T-helper 17 cell (primary cell): ENCODE measurements around the gene ANK2. TPM values are rescaled to one million over a fixed set of nuclear protein-coding genes. Genes with fewer than 3 reads are reported as not detected.

Experiments
- ATAC-seq: fragments of 150-1000 bp; cut with Tn5 transposase; 2 replicates; pipeline ENCODE4 v1.10.0; 2021; ENCODE audit warnings: mild to moderate bottlenecking, moderate library complexity
- DNase-seq, 3 donors: peaks; one replicate each; pipeline versions ENCODE4 v3.0.0 to v3.0.0-alpha.2; 2020 to 2021
- H3K9me3 ChIP-seq: one replicate; pipeline ENCODE4 v1.7.0; 2013; ENCODE audit warnings: low read length, mild to moderate bottlenecking; ENCODE audit not compliant: control insufficient read depth, poor library complexity, severe bottlenecking
- H3K27ac Mint-ChIP-seq: one replicate; pipeline ENCODE4 v1.8.0; 2022; ENCODE audit warnings: mild to moderate bottlenecking, moderate library complexity, mixed read lengths
- H3K27me3 Mint-ChIP-seq: one replicate; pipeline ENCODE4 v1.8.0; 2022; ENCODE audit warnings: mixed read lengths
- H3K36me3 Mint-ChIP-seq: one replicate; pipeline ENCODE4 v1.8.0; 2022; ENCODE audit warnings: low read depth, mixed read lengths
- H3K4me1 Mint-ChIP-seq: one replicate; pipeline ENCODE4 v1.8.0; 2022; ENCODE audit warnings: mild to moderate bottlenecking, mixed read lengths
- H3K4me3 Mint-ChIP-seq: one replicate; pipeline ENCODE4 v1.8.0; 2022; ENCODE audit warnings: mild to moderate bottlenecking, moderate library complexity, mixed read lengths
- total RNA-seq, 4 donors: library from RNA in 2 of 4; stranded (reverse) in 2 of 4; gene quantifications; one replicate each; pipeline ENCODE4 v1.2.3 and lab custom pipeline; 2022 to 2026

Gene ANK2
- total RNA-seq (1 to 10 TPM in 1 of 2 donors, under 1 TPM in 1; 0.25 to 1.2 TPM), total RNA-seq (lab: John Stamatoyannopoulos, UW) (0.45 to 0.58 reads per million in 2 donors)

GRCh38 chr4:113049421-113050370 is at the start of gene ANK2:
TSS of gene ANK2 (plus strand) at chr4:113049653. CDS start at chr4:113049729, 76 bp downstream.
- peaks cover 17% of the 10 kb centered on the region for H3K27me3 Mint-ChIP-seq

DNA sequence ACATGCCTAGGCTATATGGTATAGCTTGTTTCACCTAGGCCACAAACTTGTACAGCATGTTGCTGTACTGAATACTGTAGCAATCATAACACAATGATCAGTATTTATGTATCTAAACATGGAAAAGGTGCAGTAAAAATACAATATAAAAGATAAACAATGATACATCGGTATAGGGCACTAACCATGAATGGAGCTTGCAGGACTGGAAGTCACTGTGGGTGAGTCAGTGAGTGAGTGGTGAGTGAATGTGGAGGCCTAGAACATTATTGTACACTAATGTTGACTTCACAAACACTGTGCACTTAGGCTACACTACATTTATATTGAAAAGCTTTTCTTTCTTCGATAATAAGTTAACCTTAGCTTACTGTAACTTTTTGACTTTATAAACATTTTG is 45.6 kb upstream of the ANK2 start:
- Mint-ChIP-seq H3K4me1 (no peaks in the 10 kb centered on the region), H3K27me3 (no peaks in the 10 kb centered on the region), H3K27ac (no peak overlapping the region), H3K36me3 (peaks cover 3% of the 10 kb centered on the region), H3K4me3 (no peak overlapping the region)
- no peak for DNase-seq
- no peaks in the 10 kb centered on the region for H3K9me3 ChIP-seq
- ATAC-seq, result no peak

More at GRCh38 chr4:113049421-113050370, at the start of gene ANK2:
- H3K4me3 Mint-ChIP-seq, result no peak within 1 kb of the TSS
- DNase-seq (no peak), ATAC-seq (no peak)
- H3K9me3 ChIP-seq, result no peaks in the 10 kb centered on the region
- no peaks in the 10 kb centered on the region for H3K4me1 Mint-ChIP-seq
- H3K27ac Mint-ChIP-seq, result no peak within 1 kb of the TSS
- peaks cover 2% of the 10 kb centered on the region for H3K36me3 Mint-ChIP-seq

GRCh38 chr4:113004655-113005054 is 44.8 kb upstream of the ANK2 start:
- peaks cover 3% of the 10 kb centered on the region for H3K36me3 Mint-ChIP-seq
- no peaks in the 10 kb centered on the region for H3K4me1 Mint-ChIP-seq
- no peaks in the 10 kb centered on the region for H3K9me3 ChIP-seq
- DNase-seq (no peak), ATAC-seq (no peak)
- H3K27ac Mint-ChIP-seq, result no peak overlapping the region
- H3K27me3 Mint-ChIP-seq, result no peaks in the 10 kb centered on the region
- H3K4me3 Mint-ChIP-seq, result no peak overlapping the region

- H3K27me3 Mint-ChIP-seq, result no peaks in the 10 kb centered on the region
These were observed 42.8 kb upstream of the ANK2 start for GRCh38 chr4:113006632-113007031.

DNA sequence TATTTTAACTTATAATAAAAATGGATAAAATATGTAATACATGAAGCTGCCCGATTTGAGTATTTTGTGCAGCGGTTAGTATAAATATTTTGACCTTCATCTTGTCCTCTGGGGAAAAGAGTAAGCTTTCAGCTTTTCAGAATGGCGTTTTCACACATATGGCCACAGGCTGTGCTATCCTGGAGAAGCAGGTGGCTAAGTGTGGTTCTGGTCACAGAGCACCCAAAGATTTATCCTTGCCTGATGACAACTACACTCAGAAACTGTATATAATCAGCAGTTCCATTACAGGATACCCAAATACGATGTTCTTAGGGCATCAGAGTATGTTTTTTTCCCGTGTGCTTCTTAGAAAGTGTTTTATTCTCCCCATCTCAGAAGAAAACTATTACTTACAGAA is 42.3 kb upstream of the ANK2 start:
- H3K9me3 ChIP-seq, result no peaks in the 10 kb centered on the region
- H3K4me3 Mint-ChIP-seq, result no peak overlapping the region
- H3K4me1 Mint-ChIP-seq, result no peaks in the 10 kb centered on the region
- peaks cover 3% of the 10 kb centered on the region for H3K36me3 Mint-ChIP-seq
- H3K27ac Mint-ChIP-seq, result no peak overlapping the region
- DNase-seq (no peak), ATAC-seq (no peak)
- no peaks in the 10 kb centered on the region for H3K27me3 Mint-ChIP-seq

More at GRCh38 chr4:113006632-113007031, 42.8 kb upstream of the ANK2 start:
- Mint-ChIP-seq H3K4me1 (no peaks in the 10 kb centered on the region), H3K4me3 (no peak overlapping the region), H3K27ac (no peak overlapping the region), H3K36me3 (peaks cover 3% of the 10 kb centered on the region)
- no peaks in the 10 kb centered on the region for H3K9me3 ChIP-seq
- no peak for ATAC-seq
- DNase-seq, result no peak

DNA sequence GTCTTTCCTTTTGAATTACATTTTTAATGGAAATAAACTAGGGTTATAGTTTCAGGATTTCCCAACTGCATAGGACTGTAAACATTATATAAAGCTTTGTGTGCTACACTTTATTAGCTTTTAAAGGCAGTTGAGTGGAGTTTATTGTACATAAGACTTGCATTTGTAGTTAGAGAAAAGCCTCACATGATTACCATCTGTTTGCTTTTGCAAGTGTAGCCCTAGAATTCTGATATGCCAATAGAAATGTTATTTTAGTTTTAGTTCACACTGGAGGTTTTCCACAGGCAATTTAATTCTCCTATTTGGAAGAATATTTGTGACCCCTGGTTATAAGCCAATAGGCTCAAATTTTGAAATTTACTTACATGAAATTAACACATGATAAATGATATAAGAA is 41.3 kb upstream of the ANK2 start:
- H3K27me3 Mint-ChIP-seq, result no peaks in the 10 kb centered on the region
- H3K4me1 Mint-ChIP-seq, result no peaks in the 10 kb centered on the region
- no peaks in the 10 kb centered on the region for H3K36me3 Mint-ChIP-seq

DNA sequence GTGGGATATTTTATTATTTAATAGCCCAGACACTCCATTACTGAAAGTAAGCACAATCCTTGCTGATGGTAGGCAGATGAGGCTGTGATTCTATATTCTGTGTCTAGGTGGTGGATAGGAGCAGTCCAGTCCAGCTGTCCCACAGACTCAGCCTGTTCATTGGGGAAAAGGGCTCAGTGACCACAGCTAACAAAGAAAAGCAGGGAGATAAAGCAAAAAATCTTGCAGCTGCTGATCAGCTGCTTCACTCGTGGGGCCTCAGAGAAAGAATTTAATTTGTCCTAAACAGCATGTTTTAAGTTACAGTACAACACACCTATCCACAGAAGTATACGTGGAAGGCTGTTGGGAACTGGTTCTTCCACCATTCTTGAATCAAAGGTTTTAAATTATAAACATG is 40.7 kb upstream of the ANK2 start:
- no peak for DNase-seq
- Mint-ChIP-seq H3K4me3 (no peak overlapping the region), H3K36me3 (no peaks in the 10 kb centered on the region)

More for the DNA sequence above, 41.3 kb upstream of the ANK2 start:
- Mint-ChIP-seq H3K4me3 (no peak overlapping the region), H3K27ac (no peak overlapping the region)
- no peaks in the 10 kb centered on the region for H3K9me3 ChIP-seq
- DNase-seq (no peak), ATAC-seq (no peak)

GRCh38 chr4:113009461-113009860 is 40.0 kb upstream of the ANK2 start:
- Mint-ChIP-seq H3K27me3 (no peaks in the 10 kb centered on the region), H3K36me3 (no peaks in the 10 kb centered on the region), H3K4me1 (no peaks in the 10 kb centered on the region), H3K27ac (no peak overlapping the region), H3K4me3 (no peak overlapping the region)
- DNase-seq (no peak), ATAC-seq (no peak)
- H3K9me3 ChIP-seq, result no peaks in the 10 kb centered on the region

More for the DNA sequence above, 40.7 kb upstream of the ANK2 start:
- H3K9me3 ChIP-seq, result no peaks in the 10 kb centered on the region
- H3K27ac Mint-ChIP-seq, result no peak overlapping the region
- ATAC-seq, result no peak
- no peaks in the 10 kb centered on the region for H3K27me3 Mint-ChIP-seq
- H3K4me1 Mint-ChIP-seq, result no peaks in the 10 kb centered on the region

DNA sequence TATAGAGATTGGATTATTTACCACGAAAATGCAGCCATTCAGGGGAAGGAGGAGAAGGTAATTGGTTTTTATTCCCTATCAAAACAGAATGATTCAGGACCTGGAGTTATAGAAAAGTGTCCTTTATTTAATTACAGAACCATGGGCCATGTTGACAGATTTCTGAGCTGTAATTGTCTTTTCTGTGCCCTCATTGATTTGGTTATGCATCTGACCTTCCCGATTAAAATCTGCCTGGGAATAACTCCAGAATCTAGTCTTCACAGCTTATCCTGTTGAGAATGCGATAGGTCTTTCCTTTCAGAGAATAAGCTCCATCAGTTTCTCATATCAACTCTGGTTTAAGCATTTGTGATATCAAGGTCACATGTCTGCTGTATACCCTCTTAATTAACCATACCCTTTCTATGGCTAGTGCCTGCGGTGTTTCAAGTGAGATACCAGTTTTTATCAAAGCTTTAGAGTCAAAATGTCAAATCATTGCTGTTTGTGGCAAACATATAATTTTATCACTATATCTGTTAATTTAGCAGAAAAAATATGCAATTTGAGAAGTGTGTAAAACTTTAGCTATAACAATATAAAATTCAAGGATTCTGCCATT is 37.2 kb upstream of the ANK2 start:
- DNase-seq (no peak), ATAC-seq (no peak)
- H3K9me3 ChIP-seq, result no peaks in the 10 kb centered on the region
- no peak overlapping the region for H3K4me3 Mint-ChIP-seq
- no peaks in the 10 kb centered on the region for H3K36me3 Mint-ChIP-seq
- H3K27ac Mint-ChIP-seq, result no peak overlapping the region
- H3K27me3 Mint-ChIP-seq, result no peaks in the 10 kb centered on the region
- H3K4me1 Mint-ChIP-seq, result no peaks in the 10 kb centered on the region

DNA sequence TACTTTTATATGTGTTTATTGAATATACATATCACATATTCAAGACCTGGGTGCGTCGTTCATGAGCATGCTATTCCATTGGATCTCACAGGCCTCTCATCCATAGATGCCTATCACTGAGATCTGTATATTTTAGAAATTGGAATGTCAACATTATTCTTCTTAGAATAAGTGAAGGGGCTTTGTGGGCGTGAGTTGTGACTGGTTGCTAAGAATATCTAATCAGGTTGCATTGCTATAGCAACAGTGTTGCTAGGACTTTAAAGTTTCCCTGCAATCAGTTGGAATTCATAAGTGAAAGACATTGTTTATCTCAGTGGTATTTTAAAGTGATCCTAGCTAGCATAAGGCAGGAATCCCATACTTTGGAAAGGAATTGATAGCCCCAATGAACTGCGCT is 36.7 kb upstream of the ANK2 start:
- Mint-ChIP-seq H3K27me3 (no peaks in the 10 kb centered on the region), H3K27ac (no peak overlapping the region), H3K4me3 (no peak overlapping the region), H3K36me3 (no peaks in the 10 kb centered on the region), H3K4me1 (no peaks in the 10 kb centered on the region)
- no peaks in the 10 kb centered on the region for H3K9me3 ChIP-seq
- no peak for DNase-seq
- ATAC-seq, result no peak

DNA sequence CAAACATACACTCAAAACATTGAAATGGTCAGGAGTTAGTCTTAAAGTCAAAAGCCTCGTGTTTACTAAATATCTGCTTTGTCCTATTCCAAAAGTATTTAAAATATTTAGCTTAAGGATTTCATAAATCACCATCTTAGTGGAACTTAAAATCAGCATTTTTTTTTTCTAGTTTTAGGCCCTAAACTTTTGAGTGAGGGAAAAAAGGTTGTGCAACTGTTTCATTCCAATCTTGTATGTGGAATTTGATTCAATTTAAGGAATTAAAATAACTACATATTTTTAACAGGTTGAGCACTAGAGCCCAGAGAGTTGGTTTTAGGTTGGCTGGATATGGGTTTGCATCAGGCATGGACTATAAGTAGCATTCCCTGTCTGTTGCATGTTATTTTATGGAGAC is 35.7 kb upstream of the ANK2 start:
- no peak overlapping the region for H3K4me3 Mint-ChIP-seq
- no peaks in the 10 kb centered on the region for H3K4me1 Mint-ChIP-seq
- no peaks in the 10 kb centered on the region for H3K36me3 Mint-ChIP-seq
- no peak for DNase-seq
- no peak for ATAC-seq
- H3K9me3 ChIP-seq, result no peaks in the 10 kb centered on the region
- no peak overlapping the region for H3K27ac Mint-ChIP-seq
- H3K27me3 Mint-ChIP-seq, result no peaks in the 10 kb centered on the region

DNA sequence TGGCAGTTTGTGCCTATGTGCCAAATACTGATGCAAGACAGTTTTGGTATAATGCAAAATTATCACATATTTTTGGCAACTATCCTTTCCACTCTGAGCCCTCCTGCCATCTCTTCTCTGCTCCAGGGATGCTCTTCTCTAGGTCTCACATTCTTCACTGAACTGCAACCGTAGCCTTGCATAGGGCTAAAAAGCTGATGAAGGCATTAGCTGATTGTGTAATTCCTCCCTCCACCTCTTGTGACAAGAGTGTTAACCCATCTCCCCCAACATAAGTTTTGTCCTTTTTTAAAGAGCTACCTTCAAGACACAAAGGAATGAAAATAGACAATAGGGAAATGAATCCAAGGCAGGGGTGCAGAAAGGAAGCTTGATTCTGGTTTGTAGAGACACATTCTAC is 33.1 kb upstream of the ANK2 start:
- H3K4me1 Mint-ChIP-seq, result no peaks in the 10 kb centered on the region

GRCh38 chr4:113020966-113021365 is 28.5 kb upstream of the ANK2 start:
- Mint-ChIP-seq H3K27ac (no peak overlapping the region), H3K4me1 (peaks cover 2% of the 10 kb centered on the region), H3K27me3 (peaks cover 18% of the 10 kb centered on the region), H3K4me3 (no peak overlapping the region), H3K36me3 (no peaks in the 10 kb centered on the region)
- DNase-seq, result no peak
- no peak for ATAC-seq
- H3K9me3 ChIP-seq, result no peaks in the 10 kb centered on the region

More for the DNA sequence above, 33.1 kb upstream of the ANK2 start:
- H3K9me3 ChIP-seq, result no peaks in the 10 kb centered on the region
- ATAC-seq, result no peak
- H3K4me3 Mint-ChIP-seq, result no peak overlapping the region
- H3K36me3 Mint-ChIP-seq, result no peaks in the 10 kb centered on the region
- H3K27me3 Mint-ChIP-seq, result peaks cover 5% of the 10 kb centered on the region
- H3K27ac Mint-ChIP-seq, result no peak overlapping the region
- no peak for DNase-seq
